OCI-LY3 (cell line): Measurements from ENCODE around the gene CDH6.

Experiments
- CTCF ChIP-seq: fragments of 200-600, 300-600 bp; sonication (generic); IDR thresholded peaks from 2 replicates; pipeline ENCODE4 v1.5.1; 2014; ENCODE audit warnings: antibody characterized with exemption, low read length, low read depth
- EZH2phosphoT487 ChIP-seq: fragments of 200-600 bp; shearing (Covaris generic); IDR thresholded peaks from 2 replicates; pipeline ENCODE4 v1.6.1; 2018; ENCODE audit warnings: antibody characterized with exemption, mixed run types, low read depth

- TF ChIP-seq CTCF (no peak), EZH2phosphoT487 (no peak)
Measured at GRCh38 chr5:31301833-31302232, 108.3 kb downstream of the CDH6 start.
